GM12878 (cell line): ENCODE data around the gene CDK5R1. TPM values are rescaled to one million over a fixed set of nuclear protein-coding genes. Genes with fewer than 3 reads are reported as not detected.

Experiments
- BCL11A ChIP-seq: IDR thresholded peaks from 2 replicates; pipeline ENCODE4 v1.6.1; 2011; ENCODE audit warnings: low read depth, low read length
- BHLHE40 ChIP-seq, 2 experiments: fragments of 450-650 bp in 1 of 2; IDR thresholded peaks; 2 replicates each; pipeline ENCODE4 v1.6.1; 2011 to 2017; ENCODE audit warnings: low read depth in 2 of 2, borderline replicate concordance in 1 of 2, improper control_type of control experiment in 1 of 2, low read length in 1 of 2, mild to moderate bottlenecking in 1 of 2
- CBX3 ChIP-seq: fragments of 200-600 bp; sonication (generic); IDR thresholded peaks from 2 replicates; pipeline ENCODE4 v1.6.1; 2016; ENCODE audit warnings: low read depth, borderline replicate concordance
- CBX5 ChIP-seq: sonication (generic); IDR thresholded peaks from 2 replicates; pipeline ENCODE4 v1.6.1; 2016; ENCODE audit warnings: low read depth, moderate library complexity, mild to moderate bottlenecking, inconsistent platforms
- CHD4 ChIP-seq: fragments of 200-600 bp; sonication (generic); IDR thresholded peaks from 2 replicates; pipeline ENCODE4 v1.6.1; 2016; ENCODE audit warnings: mild to moderate bottlenecking
- CREB1 ChIP-seq: IDR thresholded peaks from 2 replicates; pipeline ENCODE4 v1.6.1; 2012; ENCODE audit warnings: low read depth, mild to moderate bottlenecking, inconsistent platforms
- EZH2 ChIP-seq: IDR thresholded peaks from 2 replicates; pipeline ENCODE4 v1.6.1; 2012; ENCODE audit warnings: low read depth, mild to moderate bottlenecking, control low read depth, inconsistent platforms, low read length, borderline replicate concordance; ENCODE audit not compliant: control insufficient read depth
- HDGF ChIP-seq: fragments of 450-650 bp; IDR thresholded peaks from 2 replicates; pipeline ENCODE4 v1.6.1; 2016; ENCODE audit warnings: antibody characterized with exemption
- JUNB ChIP-seq: IDR thresholded peaks from 2 replicates; pipeline ENCODE4 v1.6.1; 2016; ENCODE audit warnings: antibody characterized with exemption, mild to moderate bottlenecking
- KAT2A ChIP-seq: conservative IDR thresholded peaks from 2 replicates; pipeline ENCODE4 v1.6.1; 2011; ENCODE audit warnings: low read depth, low read length; ENCODE audit not compliant: control insufficient read depth
- KDM1A ChIP-seq: fragments of 200-600 bp; sonication (generic); IDR thresholded peaks from 2 replicates; pipeline ENCODE4 v1.6.1; 2016; ENCODE audit warnings: borderline replicate concordance
- MEF2A ChIP-seq: IDR thresholded peaks from 2 replicates; pipeline ENCODE4 v1.6.1; 2011; ENCODE audit warnings: low read depth, mild to moderate bottlenecking, low read length, moderate library complexity; ENCODE audit not compliant: insufficient read depth
- NFIC ChIP-seq: IDR thresholded peaks from 2 replicates; pipeline ENCODE4 v1.6.1; 2012; ENCODE audit warnings: low read depth, mild to moderate bottlenecking, inconsistent platforms, low read length, moderate library complexity
- POLR2AphosphoS2 ChIP-seq: IDR thresholded peaks from 2 replicates; pipeline ENCODE4 v1.6.1; 2011; ENCODE audit warnings: low read depth, mild to moderate bottlenecking, low read length, improper control_type of control experiment, moderate library complexity
- RAD21 ChIP-seq: IDR thresholded peaks from 2 replicates; pipeline ENCODE4 v1.6.1; 2011; ENCODE audit warnings: mild to moderate bottlenecking, low read depth, low read length, moderate library complexity; ENCODE audit not compliant: insufficient read depth
- SMAD1 ChIP-seq: fragments of 450-650 bp; IDR thresholded peaks from 2 replicates; pipeline ENCODE4 v1.6.1; 2018; ENCODE audit warnings: mild to moderate bottlenecking, low read depth; ENCODE audit not compliant: partially characterized antibody
- SUZ12 ChIP-seq: fragments of 200-600 bp; sonication (generic); IDR thresholded peaks from one replicate; pipeline ENCODE4 v1.6.1; 2018; ENCODE audit warnings: antibody characterized with exemption, mild to moderate bottlenecking; ENCODE audit not compliant: unreplicated experiment
- TAF1 ChIP-seq: IDR thresholded peaks from 2 replicates; pipeline ENCODE4 v1.6.1; 2011; ENCODE audit warnings: mild to moderate bottlenecking, low read depth, low read length, borderline replicate concordance
- TCF3 ChIP-seq: IDR thresholded peaks from 2 replicates; pipeline ENCODE4 v1.6.1; 2012; ENCODE audit warnings: low read depth, mild to moderate bottlenecking, low read length, borderline replicate concordance; ENCODE audit not compliant: insufficient read depth
- TCF7 ChIP-seq: IDR thresholded peaks from 2 replicates; pipeline ENCODE4 v1.6.1; 2014; ENCODE audit warnings: antibody characterized with exemption, borderline replicate concordance
- ZNF384 ChIP-seq: IDR thresholded peaks from 2 replicates; pipeline ENCODE4 v1.6.1; 2012; ENCODE audit warnings: low read depth, mild to moderate bottlenecking, low read length, improper control_type of control experiment, borderline replicate concordance
- polyA plus RNA-seq, 11 experiments: library from polyadenylated mRNA; depleted of rRNA in 4 of 11; unstranded in 6 of 11; stranded (reverse) in 5 of 11; fragments of >200 nt; fragmentation: Nextera tagmentation in 4 of 11; fragmentation: Illumina TruSeq in 1 of 11; extraction: Ambion mirVana in 4 of 11; extraction: Trizol in 1 of 11; gene quantifications; 1 replicate in 1 of 11; 2 replicates in 10 of 11; pipeline versions ENCODE4 v1.2.1 to v1.2.3, GENCODE V29; 2011 to 2016; ENCODE audit warnings: inconsistent platforms in 2 of 11, missing spikeins in 2 of 11, low read depth in 1 of 11
- total RNA-seq, 4 experiments: library from RNA; depleted of rRNA in 3 of 4; stranded (reverse); fragments of >200 nt in 3 of 4; fragmentation: Illumina TruSeq in 1 of 4; extraction: Trizol in 1 of 4; gene quantifications; 2 replicates each; pipeline versions ENCODE4 v1.2.1 to v1.2.3, GENCODE V29; 2013 to 2021
- TF ChIP-seq, protein P1 (sequence below): fragments of 450-650 bp; IDR thresholded peaks from 2 replicates; pipeline ENCODE4 v1.6.1; 2017; ENCODE audit warnings: mild to moderate bottlenecking, moderate library complexity
- TF ChIP-seq, protein P2 (sequence below): fragments of 450-650 bp; IDR thresholded peaks from 2 replicates; pipeline ENCODE4 v1.6.1; 2017; ENCODE audit warnings: low read depth, mild to moderate bottlenecking, moderate library complexity
- TF ChIP-seq, protein P3 (sequence below): fragments of 450-650 bp; IDR thresholded peaks from 2 replicates; pipeline ENCODE4 v1.6.1; 2017; ENCODE audit warnings: borderline replicate concordance

Gene CDK5R1
- total and polyA plus RNA-seq, 10 of the 15 experiments (the other 5 are each of a cell fraction or from before 2014, with no cell fraction given), result 1.1 to 28.3 (median 12.2) TPM

DNA sequence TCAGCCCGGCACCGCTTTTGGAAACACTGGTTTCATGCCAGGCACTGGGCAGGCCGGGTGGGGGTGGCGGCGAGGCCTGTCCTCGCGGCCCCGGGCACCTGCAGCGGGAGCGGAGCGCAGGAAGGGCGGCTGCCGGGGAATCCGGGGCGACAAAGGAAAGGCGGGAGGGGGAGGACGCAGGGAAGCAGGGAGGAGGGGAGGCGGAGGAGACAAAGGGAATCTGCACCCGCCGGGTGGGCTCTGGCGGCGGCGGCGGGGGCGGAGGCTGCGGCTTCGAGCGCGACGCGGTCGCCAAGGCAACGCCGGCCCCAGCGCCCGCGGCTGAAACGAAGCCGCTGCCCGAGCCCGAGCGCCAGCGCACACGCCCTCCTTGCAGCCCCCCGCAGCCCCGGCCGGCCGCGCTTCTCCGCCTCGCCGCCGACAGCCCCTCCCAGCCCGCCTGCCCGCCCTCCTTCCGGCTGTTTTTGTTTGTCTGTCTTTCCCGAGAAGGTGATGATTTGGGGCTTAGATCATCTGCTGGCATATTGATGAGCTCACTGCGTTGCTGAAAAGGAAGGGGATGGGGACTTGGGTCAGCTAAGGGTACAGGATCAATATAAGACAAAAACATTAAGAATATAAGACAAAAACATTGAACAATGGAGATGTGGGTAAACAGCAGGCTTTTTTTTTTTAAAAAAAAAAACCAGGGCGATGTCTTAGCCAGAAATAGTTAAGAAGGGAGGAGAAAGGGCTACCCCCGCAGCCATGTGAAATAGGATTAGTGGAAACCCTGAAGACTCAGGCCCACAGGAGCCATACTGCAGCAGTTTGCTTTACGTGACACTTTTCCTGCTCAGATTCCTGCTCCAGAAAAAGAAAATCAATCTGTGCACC is 32.7 kb downstream of the CDK5R1 start (continued):
- TF ChIP-seq KAT2A, result no peak
- no peak for TF ChIP-seq TCF7
- no peak for TF ChIP-seq SMAD1
- 0 out of 2 replicates have a peak, but pooled peaks have one; percentile 45 for TF ChIP-seq CREB1
- TF ChIP-seq CBX5, result no peak
- peak in 1 of 2 experiments; percentile 80; a peak in 2 of 4 replicates for TF ChIP-seq BHLHE40 (IDR thresholded peaks at IDR 0.05; ENCODE audit: borderline replicate concordance in 1 of 2, low read depth in 2 of 2, low read length in 1 of 2)
- TF ChIP-seq HDGF, result no peak
- TF ChIP-seq, protein P1, sequence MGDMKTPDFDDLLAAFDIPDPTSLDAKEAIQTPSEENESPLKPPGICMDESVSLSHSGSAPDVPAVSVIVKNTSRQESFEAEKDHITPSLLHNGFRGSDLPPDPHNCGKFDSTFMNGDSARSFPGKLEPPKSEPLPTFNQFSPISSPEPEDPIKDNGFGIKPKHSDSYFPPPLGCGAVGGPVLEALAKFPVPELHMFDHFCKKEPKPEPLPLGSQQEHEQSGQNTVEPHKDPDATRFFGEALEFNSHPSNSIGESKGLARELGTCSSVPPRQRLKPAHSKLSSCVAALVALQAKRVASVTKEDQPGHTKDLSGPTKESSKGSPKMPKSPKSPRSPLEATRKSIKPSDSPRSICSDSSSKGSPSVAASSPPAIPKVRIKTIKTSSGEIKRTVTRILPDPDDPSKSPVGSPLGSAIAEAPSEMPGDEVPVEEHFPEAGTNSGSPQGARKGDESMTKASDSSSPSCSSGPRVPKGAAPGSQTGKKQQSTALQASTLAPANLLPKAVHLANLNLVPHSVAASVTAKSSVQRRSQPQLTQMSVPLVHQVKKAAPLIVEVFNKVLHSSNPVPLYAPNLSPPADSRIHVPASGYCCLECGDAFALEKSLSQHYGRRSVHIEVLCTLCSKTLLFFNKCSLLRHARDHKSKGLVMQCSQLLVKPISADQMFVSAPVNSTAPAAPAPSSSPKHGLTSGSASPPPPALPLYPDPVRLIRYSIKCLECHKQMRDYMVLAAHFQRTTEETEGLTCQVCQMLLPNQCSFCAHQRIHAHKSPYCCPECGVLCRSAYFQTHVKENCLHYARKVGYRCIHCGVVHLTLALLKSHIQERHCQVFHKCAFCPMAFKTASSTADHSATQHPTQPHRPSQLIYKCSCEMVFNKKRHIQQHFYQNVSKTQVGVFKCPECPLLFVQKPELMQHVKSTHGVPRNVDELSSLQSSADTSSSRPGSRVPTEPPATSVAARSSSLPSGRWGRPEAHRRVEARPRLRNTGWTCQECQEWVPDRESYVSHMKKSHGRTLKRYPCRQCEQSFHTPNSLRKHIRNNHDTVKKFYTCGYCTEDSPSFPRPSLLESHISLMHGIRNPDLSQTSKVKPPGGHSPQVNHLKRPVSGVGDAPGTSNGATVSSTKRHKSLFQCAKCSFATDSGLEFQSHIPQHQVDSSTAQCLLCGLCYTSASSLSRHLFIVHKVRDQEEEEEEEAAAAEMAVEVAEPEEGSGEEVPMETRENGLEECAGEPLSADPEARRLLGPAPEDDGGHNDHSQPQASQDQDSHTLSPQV, result no peak
- no peak for TF ChIP-seq MEF2A
- no peak for TF ChIP-seq TAF1
- no peak for TF ChIP-seq SUZ12
- TF ChIP-seq NFIC, result no peak
- TF ChIP-seq POLR2AphosphoS2, result no peak
- TF ChIP-seq ZNF384, result peak; percentile 67
- no peak for TF ChIP-seq RAD21
- TF ChIP-seq TCF3, result no peak
- TF ChIP-seq, protein P2, sequence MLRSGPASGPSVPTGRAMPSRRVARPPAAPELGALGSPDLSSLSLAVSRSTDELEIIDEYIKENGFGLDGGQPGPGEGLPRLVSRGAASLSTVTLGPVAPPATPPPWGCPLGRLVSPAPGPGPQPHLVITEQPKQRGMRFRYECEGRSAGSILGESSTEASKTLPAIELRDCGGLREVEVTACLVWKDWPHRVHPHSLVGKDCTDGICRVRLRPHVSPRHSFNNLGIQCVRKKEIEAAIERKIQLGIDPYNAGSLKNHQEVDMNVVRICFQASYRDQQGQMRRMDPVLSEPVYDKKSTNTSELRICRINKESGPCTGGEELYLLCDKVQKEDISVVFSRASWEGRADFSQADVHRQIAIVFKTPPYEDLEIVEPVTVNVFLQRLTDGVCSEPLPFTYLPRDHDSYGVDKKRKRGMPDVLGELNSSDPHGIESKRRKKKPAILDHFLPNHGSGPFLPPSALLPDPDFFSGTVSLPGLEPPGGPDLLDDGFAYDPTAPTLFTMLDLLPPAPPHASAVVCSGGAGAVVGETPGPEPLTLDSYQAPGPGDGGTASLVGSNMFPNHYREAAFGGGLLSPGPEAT, result no peak
- no peak for TF ChIP-seq CHD4
- TF ChIP-seq, protein P3, sequence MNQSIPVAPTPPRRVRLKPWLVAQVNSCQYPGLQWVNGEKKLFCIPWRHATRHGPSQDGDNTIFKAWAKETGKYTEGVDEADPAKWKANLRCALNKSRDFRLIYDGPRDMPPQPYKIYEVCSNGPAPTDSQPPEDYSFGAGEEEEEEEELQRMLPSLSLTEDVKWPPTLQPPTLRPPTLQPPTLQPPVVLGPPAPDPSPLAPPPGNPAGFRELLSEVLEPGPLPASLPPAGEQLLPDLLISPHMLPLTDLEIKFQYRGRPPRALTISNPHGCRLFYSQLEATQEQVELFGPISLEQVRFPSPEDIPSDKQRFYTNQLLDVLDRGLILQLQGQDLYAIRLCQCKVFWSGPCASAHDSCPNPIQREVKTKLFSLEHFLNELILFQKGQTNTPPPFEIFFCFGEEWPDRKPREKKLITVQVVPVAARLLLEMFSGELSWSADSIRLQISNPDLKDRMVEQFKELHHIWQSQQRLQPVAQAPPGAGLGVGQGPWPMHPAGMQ, result no peak
- no peak for TF ChIP-seq KDM1A
- TF ChIP-seq JUNB, result no peak
- TF ChIP-seq CBX3, result no peak
- no peak for TF ChIP-seq BCL11A
- TF ChIP-seq EZH2, result no peak
